Epidermal melanocyte (primary cell): ENCODE data around the gene HSPA4.
"Not testable (repeated sequence)": the region's sequence is repeated elsewhere in the genome, so short reads cannot be mapped to it uniquely, and the experiment has no call there.

Experiments used
- DNase-seq: peaks from one replicate; pipeline ENCODE4 v3.0.0; 2011; ENCODE audit warnings: low spot score; ENCODE audit not compliant: insufficient read length

HSPA4 gene

DNA sequence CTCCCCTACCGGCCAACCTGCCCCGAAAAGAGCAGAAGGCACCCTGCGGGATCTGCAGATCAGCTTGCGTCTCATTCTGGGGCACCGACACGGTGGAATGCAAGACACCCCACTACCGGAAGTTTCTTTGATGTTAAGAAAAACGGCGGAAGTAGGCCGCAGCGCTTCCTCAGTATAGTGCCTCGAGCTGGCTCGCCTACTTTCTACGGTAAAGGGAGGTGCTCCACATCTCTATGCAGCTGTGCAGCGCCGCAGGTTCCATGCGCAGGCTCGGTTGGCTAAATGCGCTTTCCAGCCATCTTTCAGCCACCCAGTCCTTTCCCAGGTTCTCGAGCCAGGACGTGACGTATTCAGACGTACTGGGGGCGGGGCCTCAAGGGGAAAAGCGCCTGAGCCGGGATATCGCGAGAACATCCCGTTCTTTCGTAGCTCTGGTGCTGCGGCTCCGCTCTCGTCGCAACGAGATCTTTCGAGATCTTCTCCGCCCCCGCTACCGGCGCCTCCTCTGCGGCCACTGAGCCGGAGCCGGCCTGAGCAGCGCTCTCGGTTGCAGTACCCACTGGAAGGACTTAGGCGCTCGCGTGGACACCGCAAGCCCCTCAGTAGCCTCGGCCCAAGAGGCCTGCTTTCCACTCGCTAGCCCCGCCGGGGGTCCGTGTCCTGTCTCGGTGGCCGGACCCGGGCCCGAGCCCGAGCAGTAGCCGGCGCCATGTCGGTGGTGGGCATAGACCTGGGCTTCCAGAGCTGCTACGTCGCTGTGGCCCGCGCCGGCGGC is at the start of gene HSPA4:
HSPA4 (plus strand) TSS at position 472 of the 775 bp plus-strand sequence; CDS start at position 710, 238 bp downstream.
- peak; percentile 93 for DNase-seq

GRCh38 chr5:133006653-133007052 is 45.2 kb upstream of the HSPA4 start:
- no peak for DNase-seq

DNA sequence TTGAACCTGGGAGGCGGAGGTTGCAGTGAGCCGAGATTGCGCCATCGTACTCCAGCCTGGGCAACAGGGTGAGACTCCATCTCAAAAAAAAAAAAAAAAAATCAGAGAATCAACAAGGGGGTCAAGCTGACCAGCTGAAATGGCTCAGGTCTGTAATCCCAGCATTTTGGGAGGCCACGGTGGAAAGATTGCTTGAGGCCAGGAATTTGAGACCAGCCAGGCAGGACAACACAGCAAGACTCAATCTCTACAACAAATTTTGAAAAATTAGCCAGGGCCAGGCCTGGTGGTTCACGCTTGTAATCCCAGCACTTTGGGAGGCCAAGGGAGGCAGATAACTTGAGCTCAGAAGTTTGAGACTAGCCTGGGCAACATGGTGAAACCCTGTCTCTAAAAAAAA is 43.4 kb upstream of the HSPA4 start:
- DNase-seq, result not testable (repeated sequence)

GRCh38 chr5:133015466-133015865 is 36.3 kb upstream of the HSPA4 start:
- DNase-seq, result no peak

GRCh38 chr5:133017964-133018363 is 33.8 kb upstream of the HSPA4 start:
- DNase-seq, result no peak

DNA sequence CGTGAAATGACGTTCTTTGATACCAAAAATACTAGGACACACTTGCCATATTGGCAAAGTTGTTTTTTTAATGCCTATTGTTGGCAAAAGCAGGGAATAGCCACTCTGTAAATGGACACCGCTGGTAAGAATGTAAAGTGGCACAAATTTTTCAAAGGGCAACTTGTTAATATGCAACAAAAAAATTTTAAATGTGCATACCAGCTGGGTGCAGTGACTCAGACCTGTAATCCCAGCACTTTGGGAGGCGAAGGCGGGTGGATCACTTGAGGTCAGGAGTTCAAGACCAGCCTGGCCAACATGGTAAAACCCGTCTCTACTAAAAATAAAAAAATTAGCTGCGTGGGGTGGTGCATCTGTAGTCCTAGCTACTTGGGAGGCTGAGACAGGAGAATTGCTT is 32.3 kb upstream of the HSPA4 start:
- DNase-seq, result not testable (repeated sequence)

GRCh38 chr5:133025804-133026663 is 25.8 kb upstream of the HSPA4 start, which contains the start of gene ZCCHC10:
Gene ZCCHC10 (minus strand): TSS chr5:133026549. CDS start chr5:133026537, 12 bp downstream.
- peak; percentile 86 for DNase-seq

GRCh38 chr5:133026664-133027153 is 25.1 kb upstream of the HSPA4 start:
- no peak for DNase-seq

GRCh38 chr5:133029416-133029815 is 22.4 kb upstream of the HSPA4 start:
- DNase-seq, result no peak

DNA sequence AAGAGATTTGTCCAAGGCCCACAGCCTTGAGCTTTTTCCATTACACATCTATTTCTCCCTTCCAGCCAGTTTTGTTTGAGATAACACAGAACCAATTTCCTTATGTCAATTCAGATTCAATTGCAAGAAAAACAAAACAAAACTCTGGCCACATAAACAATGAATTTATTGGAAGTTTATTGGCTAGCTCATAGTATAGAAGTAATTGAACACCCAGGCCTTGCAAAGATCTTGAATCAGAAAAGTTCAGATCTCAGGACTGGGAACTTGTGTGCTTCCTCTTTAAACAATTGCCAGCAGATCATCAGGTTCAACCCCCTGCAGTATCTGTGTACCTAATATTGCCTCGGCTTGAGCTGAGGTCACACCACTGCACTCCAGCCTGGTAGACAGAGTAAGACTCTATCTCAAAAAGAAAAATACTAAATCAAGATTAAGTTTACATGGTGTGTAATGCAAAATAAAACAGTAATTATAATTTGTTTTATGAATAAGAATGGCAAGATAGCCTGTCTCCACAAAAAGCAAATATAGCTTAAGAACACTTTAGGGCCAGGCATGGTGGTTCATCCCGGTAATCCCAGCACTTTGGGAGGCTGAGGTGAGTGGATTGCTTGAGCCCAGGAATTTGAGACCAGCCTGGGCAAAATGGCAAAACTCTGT is 21.3 kb upstream of the HSPA4 start:
- no peak for DNase-seq

DNA sequence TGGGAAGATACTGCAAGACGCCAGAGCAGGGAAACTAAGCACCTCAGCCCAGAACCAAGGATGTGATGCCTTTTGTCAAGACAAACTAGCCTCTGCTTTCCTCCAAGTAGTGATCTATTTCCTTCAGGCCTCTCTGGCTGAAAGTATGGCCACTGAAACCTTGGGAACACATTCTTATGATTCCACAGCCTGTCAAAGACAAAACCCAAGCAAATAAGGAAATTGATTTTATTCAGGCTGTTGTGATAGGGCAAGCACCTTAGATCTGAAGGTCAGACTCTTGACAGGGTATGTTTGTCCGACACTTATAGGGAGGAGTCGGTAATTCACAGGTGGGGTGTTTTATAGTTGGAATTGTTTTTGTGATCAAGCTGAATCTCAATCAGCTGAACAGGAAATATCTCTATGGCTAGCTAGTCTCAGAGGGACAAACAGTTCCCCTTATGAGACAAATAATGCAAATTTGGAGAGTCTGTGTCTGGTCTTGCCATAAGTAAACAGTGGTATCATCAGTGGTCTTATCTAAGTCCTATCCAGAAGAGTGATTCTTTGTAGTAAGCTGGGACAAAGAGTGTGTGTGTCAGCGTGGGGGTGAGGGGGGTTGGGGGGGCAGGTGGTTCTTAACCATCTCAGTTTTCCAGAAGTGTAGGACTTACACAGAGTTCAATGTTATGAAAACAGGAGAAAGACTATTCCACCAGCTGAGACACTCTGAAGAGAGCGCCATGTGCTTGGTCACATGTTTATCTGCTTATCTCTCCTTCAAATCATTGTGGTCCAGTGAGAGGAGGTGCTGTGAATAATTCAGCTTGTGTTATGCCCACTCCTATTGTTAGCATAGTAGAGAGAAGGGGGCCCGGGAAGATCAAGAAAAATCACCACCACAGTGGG is 18.7 kb upstream of the HSPA4 start:
- no peak for DNase-seq

- no peak for DNase-seq
Observed at GRCh38 chr5:133034064-133034463, 17.7 kb upstream of the HSPA4 start.

GRCh38 chr5:133035224-133035623 is 16.6 kb upstream of the HSPA4 start:
- no peak for DNase-seq

DNA sequence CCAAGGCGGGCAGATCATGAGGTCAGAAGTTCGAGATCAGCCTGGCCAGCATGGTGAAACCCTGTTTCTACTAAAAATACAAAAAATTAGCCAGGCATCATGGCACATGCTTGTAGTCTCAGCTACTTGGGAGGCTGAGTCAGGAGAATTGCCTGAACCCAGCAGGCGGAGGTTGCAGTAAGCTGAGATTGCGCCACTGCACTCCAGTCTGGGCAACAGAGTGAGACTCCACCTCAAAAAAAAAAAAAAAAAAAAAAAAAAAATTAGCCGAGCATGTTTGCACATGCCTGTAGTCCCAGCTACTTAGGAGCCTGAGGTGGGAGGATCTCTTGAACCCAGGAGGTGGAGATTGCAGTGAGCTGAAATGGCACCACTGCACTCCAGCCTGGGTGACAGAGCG is 15.1 kb upstream of the HSPA4 start:
- DNase-seq, result not testable (repeated sequence)

- no peak for DNase-seq
Observed at GRCh38 chr5:133041157-133041784, 10.5 kb upstream of the HSPA4 start.

DNA sequence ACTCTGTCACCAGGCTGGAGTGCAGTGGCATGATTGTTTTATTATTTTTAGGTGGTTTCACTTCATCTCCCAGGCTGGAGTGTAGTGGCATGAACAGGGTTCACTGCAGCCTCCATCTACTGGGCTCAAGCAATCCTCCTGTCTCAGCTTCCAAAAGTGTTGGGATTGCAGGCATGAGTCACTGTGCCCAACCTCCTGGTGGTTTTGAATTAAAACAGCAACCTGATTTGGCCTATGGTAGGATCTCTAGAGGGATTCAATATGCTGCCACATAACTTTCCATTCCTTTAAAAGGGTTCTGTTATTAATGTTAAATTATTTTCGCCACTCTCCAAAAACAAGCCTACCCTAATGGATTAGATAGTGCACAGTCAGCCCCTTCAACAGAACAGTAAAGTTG is 9.9 kb upstream of the HSPA4 start:
- DNase-seq, result no peak

DNA sequence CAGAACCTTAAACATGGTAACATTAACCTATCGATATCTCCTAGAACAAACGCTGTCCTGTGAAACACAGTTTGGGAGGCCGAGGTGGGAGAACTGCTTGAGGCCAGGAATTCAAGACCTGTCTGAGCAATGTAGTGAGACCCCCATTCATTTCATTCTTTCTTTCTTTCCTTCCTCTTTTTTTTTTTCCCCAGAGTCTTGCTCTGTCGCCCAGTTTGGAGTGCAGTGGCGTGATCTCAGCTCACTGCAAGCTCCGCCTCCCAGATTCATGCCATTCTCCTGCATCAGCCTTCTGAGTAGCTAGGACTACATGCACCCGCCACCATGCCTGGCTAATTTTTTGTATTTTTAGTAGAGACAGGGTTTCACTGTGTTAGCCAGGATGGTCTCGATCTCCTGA is 5.3 kb upstream of the HSPA4 start:
- DNase-seq, result not testable (repeated sequence)

DNA sequence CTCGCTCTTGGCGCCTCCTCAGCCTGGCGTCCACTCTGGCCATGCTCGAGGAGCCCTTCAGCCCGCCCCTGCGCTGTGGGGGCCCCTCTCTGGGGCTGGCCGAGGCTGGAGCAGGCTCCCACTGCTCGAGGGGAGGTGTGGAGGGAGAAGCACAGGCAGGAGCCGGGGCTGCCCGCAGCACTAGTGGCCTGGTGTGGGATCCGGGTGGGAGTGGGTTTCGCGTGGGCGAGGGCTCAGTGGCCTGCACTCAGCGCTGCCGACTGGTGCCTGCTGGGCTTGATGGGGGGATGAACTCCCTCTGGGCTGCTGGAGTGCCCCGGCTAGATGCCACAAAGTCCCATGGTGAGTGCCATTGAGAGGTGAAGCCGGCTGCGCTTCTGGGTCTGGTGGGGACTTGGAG is 4.4 kb upstream of the HSPA4 start:
- no peak for DNase-seq

- no peak for DNase-seq
Observed at GRCh38 chr5:133048993-133049725, 2.7 kb upstream of the HSPA4 start.

DNA sequence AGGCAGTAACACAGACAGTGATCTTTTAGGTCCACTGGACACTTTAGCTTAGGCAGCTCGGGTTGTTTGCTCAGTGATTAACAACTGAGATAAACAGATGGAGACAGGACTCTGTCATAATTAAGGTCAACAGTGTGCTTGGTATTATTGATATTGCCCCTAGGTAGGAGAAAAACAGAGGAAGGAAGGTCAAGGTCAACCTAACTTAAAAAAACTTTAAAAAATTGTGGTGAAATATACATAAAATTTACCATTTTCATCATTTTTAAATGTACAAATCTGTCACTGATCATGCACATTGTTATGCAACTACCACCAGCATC is 2.1 kb upstream of the HSPA4 start:
- no peak for DNase-seq
